Activated B cell treated with CpG ODN at 0.5 μM for 24 hours (primary cell): ENCODE measurements around the gene LRBA. TPM values are rescaled to one million over a fixed set of nuclear protein-coding genes. Genes with fewer than 3 reads are reported as not detected.

Experiments
- ATAC-seq: fragments of 200-7000 bp; cut with Tn5 transposase; one replicate; pipeline ENCODE4 v1.10.0; 2021; ENCODE audit warnings: low read depth, mild to moderate bottlenecking, moderate library complexity
- CTCF ChIA-PET: fragments of 350-600 bp; sonication (Branson Sonifier 250); formaldehyde crosslinking; loops from one replicate; lab custom pipeline; 2021; ENCODE audit warnings: antibody characterized with exemption; lab: Charles Lee
- POLR2A ChIA-PET: fragments of 350-600 bp; sonication (Branson Sonifier 250); formaldehyde crosslinking; loops from one replicate; lab custom pipeline; 2021; ENCODE audit warnings: antibody characterized with exemption; lab: Charles Lee
- DNase-seq: peaks from one replicate; pipeline ENCODE4 v3.0.0; 2022
- H3K27ac Mint-ChIP-seq: one replicate; pipeline ENCODE4 v1.8.0; 2020; ENCODE audit warnings: mixed read lengths
- H3K27me3 Mint-ChIP-seq: one replicate; pipeline ENCODE4 v1.8.0; 2021; ENCODE audit warnings: mixed read lengths
- H3K36me3 Mint-ChIP-seq: one replicate; pipeline ENCODE4 v1.8.0; 2021; ENCODE audit warnings: low read depth, mixed read lengths
- H3K4me1 Mint-ChIP-seq: one replicate; pipeline ENCODE4 v1.8.0; 2021; ENCODE audit warnings: mixed read lengths
- H3K4me3 Mint-ChIP-seq: one replicate; pipeline ENCODE4 v1.8.0; 2020; ENCODE audit warnings: mild to moderate bottlenecking, mixed read lengths
- H3K9me3 Mint-ChIP-seq: one replicate; pipeline ENCODE4 v1.8.0; 2020; ENCODE audit warnings: mixed read lengths
- CTCF ChIP-seq: fragments of 200-600 bp; IDR thresholded peaks from one replicate; pipeline ENCODE4 v1.8.0; 2022; ENCODE audit warnings: antibody characterized with exemption, mild to moderate bottlenecking
- intact Hi-C: fragments of 100-400 bp; cut with micrococcal nuclease; formaldehyde crosslinking; loops from one replicate; pipeline ENCODE4 v1.15.1; 2024
- total RNA-seq: library from RNA; stranded (reverse); gene quantifications from 2 replicates; pipeline ENCODE4 v1.2.3, GENCODE V29; 2022

The LRBA gene
- total RNA-seq, 1 donor from 2014 or later: 66.5 TPM

GRCh38 chr4:150784305-150784704 is 230.8 kb downstream of the LRBA start:
- intact Hi-C loops: no loop called here
- POLR2A ChIA-PET: no interaction called here
- ATAC-seq (no peak), DNase-seq (no peak)
- Mint-ChIP-seq H3K27ac (no peak overlapping the region), H3K9me3 (no peaks in the 10 kb centered on the region), H3K4me1 (no peaks in the 10 kb centered on the region), H3K4me3 (no peak overlapping the region), H3K27me3 (no peaks in the 10 kb centered on the region), H3K36me3 (peaks cover 14% of the 10 kb centered on the region)
- TF ChIP-seq CTCF: no peak
- CTCF ChIA-PET: no interaction called here

- Mint-ChIP-seq H3K27me3 (no peaks in the 10 kb centered on the region), H3K9me3 (no peaks in the 10 kb centered on the region), H3K4me1 (no peaks in the 10 kb centered on the region), H3K27ac (no peak overlapping the region), H3K4me3 (no peak overlapping the region), H3K36me3 (peaks cover 14% of the 10 kb centered on the region)
- DNase-seq (no peak), ATAC-seq (no peak)
- ChIA-PET CTCF (no interaction called here), POLR2A (no interaction called here)
- no peak for TF ChIP-seq CTCF
- intact Hi-C loops: no loop called here
Observed at GRCh38 chr4:150782921-150783320, 232.2 kb downstream of the LRBA start.

- no peaks in the 10 kb centered on the region for H3K4me1 Mint-ChIP-seq
- ATAC-seq (no peak), DNase-seq (no peak)
- TF ChIP-seq CTCF: no peak
- H3K36me3 Mint-ChIP-seq: peaks cover 15% of the 10 kb centered on the region
- intact Hi-C loops: no loop called here
- H3K27me3 Mint-ChIP-seq: no peaks in the 10 kb centered on the region
- H3K9me3 Mint-ChIP-seq: no peaks in the 10 kb centered on the region
- H3K27ac Mint-ChIP-seq: no peak overlapping the region
- H3K4me3 Mint-ChIP-seq: no peak overlapping the region
- CTCF ChIA-PET: no interaction called here
- POLR2A ChIA-PET: no interaction called here
Observed at GRCh38 chr4:150782311-150782710, 232.8 kb downstream of the LRBA start.

GRCh38 chr4:150781191-150781590 is 233.9 kb downstream of the LRBA start:
- no peak overlapping the region for H3K27ac Mint-ChIP-seq
- CTCF ChIA-PET: no interaction called here
- no peaks in the 10 kb centered on the region for H3K27me3 Mint-ChIP-seq
- no peaks in the 10 kb centered on the region for H3K9me3 Mint-ChIP-seq
- DNase-seq (no peak), ATAC-seq (no peak)
- TF ChIP-seq CTCF: no peak
- H3K4me3 Mint-ChIP-seq: no peak overlapping the region
- POLR2A ChIA-PET: no interaction called here
- intact Hi-C loops: no loop called here
- peaks cover 15% of the 10 kb centered on the region for H3K36me3 Mint-ChIP-seq
- H3K4me1 Mint-ChIP-seq: no peaks in the 10 kb centered on the region

- no peak for TF ChIP-seq CTCF
- ChIA-PET CTCF (no interaction called here), POLR2A (no interaction called here)
- intact Hi-C loops: no loop called here
- Mint-ChIP-seq H3K9me3 (no peaks in the 10 kb centered on the region), H3K36me3 (peaks cover 17% of the 10 kb centered on the region), H3K4me3 (no peak overlapping the region), H3K27ac (no peak overlapping the region), H3K4me1 (no peaks in the 10 kb centered on the region), H3K27me3 (no peaks in the 10 kb centered on the region)
- ATAC-seq (no peak), DNase-seq (no peak)
Observed at GRCh38 chr4:150779707-150780106, 235.4 kb downstream of the LRBA start.
